SU-DHL-6 (cell line): ENCODE measurements around the gene FBXO15.
A peak's percentile ranks its signal among the peaks of the same experiment; 100 is the strongest.

Source experiments
- H2AFZ ChIP-seq: fragments of 200-600 bp; sonication (generic); 2 replicates; pipeline ENCODE4 v1.6.1; 2014; ENCODE audit warnings: low read depth, mild to moderate bottlenecking, moderate library complexity, mixed read lengths, antibody characterized with exemption, low read length; ENCODE audit not compliant: severe bottlenecking
- H3F3A ChIP-seq: fragments of 200-600 bp; shearing (Covaris generic); 2 replicates; pipeline ENCODE4 v1.6.0; 2016; ENCODE audit warnings: antibody characterized with exemption, mild to moderate bottlenecking; ENCODE audit not compliant: insufficient read depth
- H3K27ac ChIP-seq: fragments of 200-600 bp; sonication (generic); 2 replicates; pipeline ENCODE4 v1.5.1; 2016; ENCODE audit warnings: low read depth, mild to moderate bottlenecking, low read length, moderate library complexity, mixed read lengths
- H3K27me3 ChIP-seq: fragments of 200-600 bp; sonication (generic), shearing (Covaris generic); 2 replicates; pipeline ENCODE4 v1.6.0; 2014; ENCODE audit warnings: mild to moderate bottlenecking, low read length
- H3K36me3 ChIP-seq: fragments of 200-600 bp; sonication (generic); 2 replicates; pipeline ENCODE4 v1.6.1; 2014; ENCODE audit warnings: mild to moderate bottlenecking, low read length, mixed read lengths
- H3K4me2 ChIP-seq: fragments of 300-600, 200-600 bp; shearing (Covaris generic), sonication (generic); 2 replicates; pipeline ENCODE4 v1.6.0; 2014; ENCODE audit warnings: low read length, low read depth, mild to moderate bottlenecking; ENCODE audit not compliant: poor library complexity, severe bottlenecking
- H3K4me3 ChIP-seq: fragments of 200-600 bp; sonication (generic); 2 replicates; pipeline ENCODE4 v1.5.1; 2014; ENCODE audit warnings: antibody characterized with exemption, low read length, mild to moderate bottlenecking, mixed read lengths; ENCODE audit not compliant: insufficient read depth, poor library complexity, severe bottlenecking
- H3K79me2 ChIP-seq: fragments of 200-600 bp; sonication (generic); 2 replicates; pipeline ENCODE4 v1.6.1; 2014; ENCODE audit warnings: mild to moderate bottlenecking, low read length, moderate library complexity; ENCODE audit not compliant: insufficient read depth
- H3K9ac ChIP-seq: fragments of 200-600 bp; sonication (generic); 2 replicates; pipeline ENCODE4 v1.7.0; 2014; ENCODE audit warnings: mild to moderate bottlenecking, low read length
- H3K9me2 ChIP-seq: fragments of 200-600 bp; sonication (generic); replicated peaks from 2 replicates; pipeline ENCODE4 v1.6.1; 2014; ENCODE audit warnings: low read length; ENCODE audit not compliant: insufficient read depth
- H3K9me3 ChIP-seq: fragments of 200-600 bp; sonication (generic); 2 replicates; pipeline ENCODE4 v1.6.1; 2014; ENCODE audit warnings: low read length, mixed read lengths; ENCODE audit not compliant: insufficient read depth
- H4K20me1 ChIP-seq: fragments of 200-600 bp; sonication (generic); 2 replicates; pipeline ENCODE4 v1.6.1; 2014; ENCODE audit warnings: low read depth, mild to moderate bottlenecking, antibody characterized with exemption, low read length, moderate library complexity, mixed read lengths
- EZH2phosphoT487 ChIP-seq: fragments of 200-600 bp; sonication (generic), shearing (Covaris generic); conservative IDR thresholded peaks from 2 replicates; pipeline ENCODE4 v1.6.1; 2018; ENCODE audit warnings: mild to moderate bottlenecking, antibody characterized with exemption, low read length, moderate library complexity, mixed read lengths
- TF ChIP-seq, protein P1 (sequence below): fragments of 200-600 bp; sonication (generic); IDR thresholded peaks from one replicate; pipeline ENCODE4 v1.5.1; 2017; ENCODE audit warnings: antibody characterized with exemption, mild to moderate bottlenecking, low read length, moderate library complexity; ENCODE audit not compliant: insufficient read depth, poor library complexity, severe bottlenecking

FBXO15 gene

DNA sequence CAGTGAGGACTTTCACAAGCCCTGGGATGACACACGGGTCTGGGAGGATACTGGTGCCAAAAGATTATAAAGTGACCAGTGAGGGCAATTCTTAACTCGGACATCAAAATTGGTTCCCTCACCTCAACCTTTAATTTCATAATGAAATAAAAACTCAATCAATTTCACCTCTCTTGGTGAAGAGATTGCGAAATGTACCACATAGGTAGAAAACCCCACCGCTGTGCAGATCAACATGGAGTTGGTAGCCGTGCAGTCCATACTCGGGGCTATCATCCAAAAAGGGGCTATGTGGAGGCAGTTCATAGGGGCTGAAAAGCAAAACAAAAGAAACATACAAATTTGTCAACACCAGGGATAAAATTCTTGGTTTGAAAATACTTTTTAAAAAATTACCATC is 24.4 kb downstream of the FBXO15 start:
- Histone ChIP-seq H3K27me3 (no peaks in the 10 kb centered on the region), H3K4me3 (no peak overlapping the region), H3F3A (no peaks in the 10 kb centered on the region), H2AFZ (no peak overlapping the region), H3K9me3 (no peaks in the 10 kb centered on the region), H3K79me2 (no peaks in the 10 kb centered on the region), H4K20me1 (no peaks in the 10 kb centered on the region), H3K36me3 (no peaks in the 10 kb centered on the region), H3K9ac (no peak overlapping the region), H3K9me2 (no peaks in the 10 kb centered on the region), H3K27ac (no peak overlapping the region), H3K4me2 (no peak overlapping the region)
- TF ChIP-seq EZH2phosphoT487, result no peak
- TF ChIP-seq, protein P1, sequence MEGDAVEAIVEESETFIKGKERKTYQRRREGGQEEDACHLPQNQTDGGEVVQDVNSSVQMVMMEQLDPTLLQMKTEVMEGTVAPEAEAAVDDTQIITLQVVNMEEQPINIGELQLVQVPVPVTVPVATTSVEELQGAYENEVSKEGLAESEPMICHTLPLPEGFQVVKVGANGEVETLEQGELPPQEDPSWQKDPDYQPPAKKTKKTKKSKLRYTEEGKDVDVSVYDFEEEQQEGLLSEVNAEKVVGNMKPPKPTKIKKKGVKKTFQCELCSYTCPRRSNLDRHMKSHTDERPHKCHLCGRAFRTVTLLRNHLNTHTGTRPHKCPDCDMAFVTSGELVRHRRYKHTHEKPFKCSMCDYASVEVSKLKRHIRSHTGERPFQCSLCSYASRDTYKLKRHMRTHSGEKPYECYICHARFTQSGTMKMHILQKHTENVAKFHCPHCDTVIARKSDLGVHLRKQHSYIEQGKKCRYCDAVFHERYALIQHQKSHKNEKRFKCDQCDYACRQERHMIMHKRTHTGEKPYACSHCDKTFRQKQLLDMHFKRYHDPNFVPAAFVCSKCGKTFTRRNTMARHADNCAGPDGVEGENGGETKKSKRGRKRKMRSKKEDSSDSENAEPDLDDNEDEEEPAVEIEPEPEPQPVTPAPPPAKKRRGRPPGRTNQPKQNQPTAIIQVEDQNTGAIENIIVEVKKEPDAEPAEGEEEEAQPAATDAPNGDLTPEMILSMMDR, result no peak

DNA sequence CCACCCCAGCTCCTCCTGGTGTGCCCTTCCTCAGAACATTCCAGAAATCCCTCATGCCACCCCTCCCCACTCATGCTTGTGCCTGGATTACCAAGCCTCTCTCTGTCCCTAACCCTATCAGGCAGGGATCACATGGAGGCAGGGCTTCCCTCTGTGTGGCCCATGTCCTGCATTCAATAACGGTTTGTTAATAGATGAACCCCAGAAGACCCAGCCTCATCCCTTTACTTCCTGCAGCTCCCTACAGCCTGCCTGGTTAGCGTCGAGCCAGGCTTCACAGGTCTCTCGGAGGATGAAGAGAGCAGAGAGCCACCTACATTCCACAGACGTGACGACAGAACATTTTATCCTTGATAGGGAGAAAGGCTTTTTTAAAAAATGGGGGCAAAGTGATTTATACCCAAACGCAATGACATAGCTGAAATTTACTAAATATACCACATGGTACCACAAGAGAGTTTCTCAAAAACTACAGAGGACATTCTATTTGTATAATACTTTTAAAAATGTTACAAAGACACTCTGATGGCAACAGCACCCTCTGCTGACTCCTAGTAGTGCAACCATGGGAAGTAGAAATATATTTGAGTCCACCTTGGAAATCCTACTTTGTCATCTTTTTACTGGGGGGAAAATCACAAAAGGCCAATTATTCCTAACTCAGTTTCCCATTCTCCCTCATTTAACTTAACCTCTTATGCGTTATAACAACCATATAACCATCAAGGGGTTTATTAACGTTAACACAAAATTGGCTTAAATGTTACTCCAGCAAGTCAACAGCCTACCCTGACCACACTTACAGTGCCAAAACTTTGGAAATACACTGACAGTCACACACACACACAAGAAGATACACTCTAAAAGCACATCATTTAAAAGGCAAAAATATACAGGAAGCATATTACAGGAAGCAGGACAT is 30.7 kb downstream of the FBXO15 start:
- no peak overlapping the region for H2AFZ ChIP-seq
- no peaks in the 10 kb centered on the region for H3K36me3 ChIP-seq
- no peak for TF ChIP-seq EZH2phosphoT487
- TF ChIP-seq, protein P1, result peak; percentile 64
- H3K27ac ChIP-seq, result no peak overlapping the region
- H3K9me2 ChIP-seq, result no peaks in the 10 kb centered on the region
- no peaks in the 10 kb centered on the region for H3F3A ChIP-seq
- no peak overlapping the region for H3K9ac ChIP-seq
- no peaks in the 10 kb centered on the region for H3K9me3 ChIP-seq
- no peaks in the 10 kb centered on the region for H4K20me1 ChIP-seq
- no peaks in the 10 kb centered on the region for H3K79me2 ChIP-seq
- H3K4me2 ChIP-seq, result no peak overlapping the region
- no peaks in the 10 kb centered on the region for H3K27me3 ChIP-seq
- H3K4me3 ChIP-seq, result no peak overlapping the region

DNA sequence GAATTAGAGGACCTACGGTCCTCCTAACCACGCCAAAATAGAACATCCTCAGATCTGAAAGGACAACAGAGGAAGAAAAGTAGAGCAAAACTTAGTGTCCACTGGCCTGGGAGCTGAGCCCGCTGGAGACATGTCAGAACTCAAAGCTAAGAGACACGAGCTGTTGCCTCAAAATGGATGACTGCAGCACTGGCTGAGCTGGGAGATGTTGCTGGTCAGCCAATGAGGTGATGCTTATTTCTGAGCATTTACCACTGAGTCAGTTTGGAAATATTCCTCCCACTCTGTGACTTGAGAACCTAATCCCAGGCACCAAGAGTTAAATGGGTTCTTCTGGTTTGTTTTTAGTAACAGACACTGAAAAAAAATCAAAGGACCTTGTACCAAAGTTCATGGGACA is 32.6 kb downstream of the FBXO15 start:
- Histone ChIP-seq H3K36me3 (no peaks in the 10 kb centered on the region), H3K27me3 (no peaks in the 10 kb centered on the region), H3K27ac (no peak overlapping the region), H3K4me3 (no peak overlapping the region), H2AFZ (no peak overlapping the region), H3K79me2 (no peaks in the 10 kb centered on the region), H4K20me1 (no peaks in the 10 kb centered on the region), H3K9me3 (no peaks in the 10 kb centered on the region), H3K9me2 (no peaks in the 10 kb centered on the region), H3K4me2 (no peak overlapping the region), H3K9ac (no peak overlapping the region), H3F3A (no peaks in the 10 kb centered on the region)
- TF ChIP-seq EZH2phosphoT487, result no peak
- TF ChIP-seq, protein P1, result no peak
